ENCODE results near the gene G6PC2.

- TF ChIP-seq MAX (IDR thresholded peaks at IDR 0.05; ENCODE audit: low read depth, low read length) (no peak), CTCF (IDR thresholded peaks at IDR 0.05; ENCODE audit: low read depth, low read length) (no peak), POLR2A (IDR thresholded peaks at IDR 0.05; ENCODE audit: extremely low read depth, insufficient read length) (no peak), MYC (IDR thresholded peaks at IDR 0.05; ENCODE audit: low read depth, low read length) (no peak)
Observed at GRCh38 chr2:168910330-168910729, 9.2 kb downstream of the G6PC2 start.

All from NB4 (cell line).